IMR-90 (cell line): ENCODE data around the gene DCST2. TPM values are rescaled to one million over a fixed set of nuclear protein-coding genes. Genes with fewer than 3 reads are reported as not detected.

Experiments used
- ATAC-seq: fragments of 200-7000 bp; cut with Tn5 transposase; 2 replicates; pipeline ENCODE4 v1.9.1; 2020; ENCODE audit warnings: low read depth, mild to moderate bottlenecking, moderate library complexity
- BruUV-seq: library from RNA; stranded (reverse); fragments of 400-500 nt; replicated peaks from 2 replicates; lab custom pipeline; 2021; lab: Mats Ljungman, UMichigan
- CTCF ChIA-PET: fragments of 300-600 bp; formaldehyde crosslinking; extraction: SDS; loops from one replicate; lab custom pipeline; 2021; ENCODE audit warnings: antibody characterized with exemption; lab: Yijun Ruan, JAX
- POLR2A ChIA-PET: fragments of 300-600 bp; sonication (Branson Sonifier 250); formaldehyde crosslinking; loops from one replicate; lab custom pipeline; 2022; ENCODE audit warnings: antibody characterized with exemption; ENCODE audit not compliant: unreplicated experiment; lab: Charles Lee
- DNase-seq: peaks from one replicate; pipeline ENCODE4 v3.0.0; 2013
- H2AFZ ChIP-seq: replicated peaks from 2 replicates; pipeline ENCODE3; 2013; ENCODE audit warnings: low read length, mild to moderate bottlenecking; ENCODE audit not compliant: poor library complexity
- H2AK5ac ChIP-seq: 2 replicates; pipeline ENCODE4 v1.6.1; 2013; ENCODE audit warnings: low read depth, low read length, inconsistent platforms
- H2AK9ac ChIP-seq: replicated peaks from 2 replicates; pipeline ENCODE3; 2013; ENCODE audit warnings: mild to moderate bottlenecking, low read depth, low read length, moderate library complexity; ENCODE audit not compliant: poor library complexity
- H2BK120ac ChIP-seq: 2 replicates; pipeline ENCODE4 v1.6.1; 2013; ENCODE audit warnings: low read depth, low read length, inconsistent platforms
- H2BK15ac ChIP-seq: 3 replicates; pipeline ENCODE4 v1.6.1; 2013; ENCODE audit warnings: low read depth, low read length, inconsistent platforms
- H2BK20ac ChIP-seq: 2 replicates; pipeline ENCODE4 v1.6.1; 2013; ENCODE audit warnings: low read depth, mild to moderate bottlenecking, inconsistent platforms, low read length, moderate library complexity
- H2BK5ac ChIP-seq: 2 replicates; pipeline ENCODE4 v1.6.1; 2013; ENCODE audit warnings: mild to moderate bottlenecking, low read depth, low read length, inconsistent platforms; ENCODE audit not compliant: poor library complexity, severe bottlenecking
- H3K14ac ChIP-seq: replicated peaks from 2 replicates; pipeline ENCODE4 v1.6.1; 2013; ENCODE audit warnings: low read depth, low read length, inconsistent platforms
- H3K18ac ChIP-seq: 2 replicates; pipeline ENCODE4 v1.6.1; 2013; ENCODE audit warnings: low read depth, low read length, control low read depth
- H3K23ac ChIP-seq: 2 replicates; pipeline ENCODE4 v1.6.1; 2013; ENCODE audit warnings: low read depth, low read length, inconsistent platforms
- H3K27ac ChIP-seq: 2 replicates; pipeline ENCODE4 v1.5.1; 2013; ENCODE audit warnings: mild to moderate bottlenecking, control low read depth, low read length; ENCODE audit not compliant: insufficient read depth
- H3K27me3 ChIP-seq: 2 replicates; pipeline ENCODE4 v1.6.1; 2013; ENCODE audit warnings: low read length; ENCODE audit not compliant: control insufficient read depth, insufficient read depth
- H3K36me3 ChIP-seq: 2 replicates; pipeline ENCODE4 v1.6.1; 2013; ENCODE audit warnings: low read length, mixed read lengths; ENCODE audit not compliant: control insufficient read depth, insufficient read depth
- H3K4ac ChIP-seq: 2 replicates; pipeline ENCODE4 v1.6.1; 2013; ENCODE audit warnings: low read depth, low read length, inconsistent platforms
- H3K4me1 ChIP-seq: 2 replicates; pipeline ENCODE4 v1.6.1; 2013; ENCODE audit warnings: low read length, mixed read lengths; ENCODE audit not compliant: control insufficient read depth, insufficient read depth
- H3K4me2 ChIP-seq: 2 replicates; pipeline ENCODE4 v1.6.1; 2013; ENCODE audit warnings: low read depth, mild to moderate bottlenecking, control low read depth, low read length, moderate library complexity
- H3K4me3 ChIP-seq: 2 replicates; pipeline ENCODE4 v1.5.1; 2013; ENCODE audit warnings: low read depth, mild to moderate bottlenecking, control low read depth, low read length, moderate library complexity; ENCODE audit not compliant: insufficient read depth
- H3K56ac ChIP-seq: 2 replicates; pipeline ENCODE4 v1.6.1; 2013; ENCODE audit warnings: low read length, inconsistent platforms; ENCODE audit not compliant: insufficient read depth; ENCODE audit errors: extremely low read depth
- H3K79me1 ChIP-seq, 2 experiments: 2 replicates each; pipeline ENCODE4 v1.6.1; 2013; ENCODE audit warnings: low read length in 2 of 2, inconsistent platforms in 1 of 2, low read depth in 1 of 2
- H3K9ac ChIP-seq: 2 replicates; pipeline ENCODE4 v1.6.1; 2013; ENCODE audit warnings: low read depth, low read length, control low read depth
- H3K9me1 ChIP-seq: 2 replicates; pipeline ENCODE4 v1.6.1; 2013; ENCODE audit warnings: low read length, inconsistent platforms; ENCODE audit not compliant: insufficient read depth
- H3K9me3 ChIP-seq: 2 replicates; pipeline ENCODE4 v1.6.1; 2013; ENCODE audit warnings: low read length; ENCODE audit not compliant: control insufficient read depth, insufficient read depth
- H4K20me1 ChIP-seq: 2 replicates; pipeline ENCODE4 v1.6.1; 2013; ENCODE audit warnings: low read length, inconsistent platforms; ENCODE audit not compliant: insufficient read depth
- H4K5ac ChIP-seq: 2 replicates; pipeline ENCODE4 v1.6.1; 2013; ENCODE audit warnings: mild to moderate bottlenecking, low read depth, low read length, control low read depth
- H4K8ac ChIP-seq, 2 experiments: 2 replicates each; pipeline ENCODE4 v1.6.1; 2013; ENCODE audit warnings: low read depth in 2 of 2, low read length in 2 of 2, control low read depth in 1 of 2, inconsistent platforms in 1 of 2
- H4K91ac ChIP-seq: 2 replicates; pipeline ENCODE4 v1.6.1; 2013; ENCODE audit warnings: low read depth, low read length, inconsistent platforms; ENCODE audit not compliant: insufficient read depth
- CEBPB ChIP-seq: IDR thresholded peaks from 2 replicates; pipeline ENCODE4 v1.6.1; 2012; ENCODE audit warnings: low read depth, low read length, improper control_type of control experiment
- CHD1 ChIP-seq: IDR thresholded peaks from 2 replicates; pipeline ENCODE4 v1.6.1; 2012; ENCODE audit warnings: low read depth, low read length, improper control_type of control experiment
- CTCF ChIP-seq: conservative IDR thresholded peaks from 2 replicates; pipeline ENCODE4 v1.5.1; 2012; ENCODE audit warnings: mild to moderate bottlenecking, low read depth, low read length, improper control_type of control experiment
- ELK1 ChIP-seq: fragments of 150-350 bp; IDR thresholded peaks from 2 replicates; pipeline ENCODE4 v1.6.1; 2016; ENCODE audit warnings: low read depth, mild to moderate bottlenecking, low read length, moderate library complexity, borderline replicate concordance
- NFE2L2 ChIP-seq: fragments of 150-350 bp; IDR thresholded peaks from 2 replicates; pipeline ENCODE4 v1.6.1; 2016; ENCODE audit warnings: low read depth, mild to moderate bottlenecking, low read length
- RAD21 ChIP-seq: IDR thresholded peaks from 2 replicates; pipeline ENCODE4 v1.6.1; 2012; ENCODE audit warnings: low read length, improper control_type of control experiment
- RCOR1 ChIP-seq: IDR thresholded peaks from 2 replicates; pipeline ENCODE4 v1.6.1; 2012; ENCODE audit warnings: mild to moderate bottlenecking, low read length, improper control_type of control experiment; ENCODE audit not compliant: insufficient replicate concordance
- WGBS, 2 experiments: methylation state at CpG; one replicate each; pipeline versions ENCODE4 v1.1.5 to v1.1.7; 2013; ENCODE audit warnings: missing lambda C conversion rate in 2 of 2; ENCODE audit not compliant: insufficient read length in 1 of 2; ENCODE audit errors: extremely low coverage in 2 of 2; 5-methylcytosine and 5-hydroxymethylcytosine counted together
- dilution Hi-C: fragments of 300-500 bp; cut with HindIII; formaldehyde crosslinking; loops from one replicate; pipeline ENCODE4 v1.14.3; 2018; ENCODE audit warnings: low sequenced_read_pairs; ENCODE audit not compliant: unreplicated experiment
- in situ Hi-C: fragments of 300-500 bp; cut with MboI; formaldehyde crosslinking; loops from 3 replicates; pipeline ENCODE4 v1.14.3; 2019; ENCODE audit warnings: low sequenced_read_pairs, inconsistent platforms, mixed read lengths
- intact Hi-C: fragments of 100-400 bp; cut with micrococcal nuclease; formaldehyde crosslinking; loops from 2 replicates; pipeline ENCODE4 v1.10.0; 2022
- polyA plus RNA-seq, 3 experiments: library from polyadenylated mRNA; depleted of rRNA; stranded (reverse); fragments of >200 nt; gene quantifications; 2 replicates each; pipeline ENCODE4 v1.2.3, GENCODE V29; 2012; ENCODE audit warnings: low replicate concordance in 1 of 3
- total RNA-seq: library from RNA; depleted of rRNA; stranded (reverse); fragments of >200 nt; gene quantifications from 2 replicates; pipeline ENCODE4 v1.2.3, GENCODE V29; 2012

The DCST2 gene
- total and polyA plus RNA-seq, 2 of the 4 experiments (the other 2 are of a cell fraction) = 0.14 TPM; not detected in 1

- Histone ChIP-seq H3K4me1 (peaks cover 3% of the 10 kb centered on the region; the same call in 1 of the 2 replicates), H2BK20ac (no peak overlapping the region), H4K20me1 (no peaks in the 10 kb centered on the region), H2AK5ac (no peak overlapping the region), H2BK5ac (no peak overlapping the region), H2BK120ac (no peak overlapping the region), H3K9me1 (peaks cover 4% of the 10 kb centered on the region), H3K4me2 (no peak overlapping the region), H3K79me1 (no peaks in the 10 kb centered on the region), H3K36me3 (no peaks in the 10 kb centered on the region), H3K23ac (no peak overlapping the region), H3K9me3 (no peaks in the 10 kb centered on the region), H4K5ac (no peak overlapping the region), H3K27ac (no peak overlapping the region), H3K18ac (no peak overlapping the region), H2AFZ (no peak overlapping the region), H2AK9ac (no peak overlapping the region), H3K9ac (no peak overlapping the region), H2BK15ac (no peak overlapping the region), H3K4me3 (no peak overlapping the region), H3K4ac (no peak overlapping the region), H3K56ac (no peak overlapping the region), H4K91ac (no peak overlapping the region), H3K14ac (no peak overlapping the region), H4K8ac (no peak overlapping the region), H3K27me3 (peaks cover 2% of the 10 kb centered on the region; the same call in 1 of the 2 replicates)
- TF ChIP-seq RCOR1 (no peak), ELK1 (no peak), CTCF (no peak), RAD21 (no peak), NFE2L2 (no peak), CEBPB (no peak), CHD1 (no peak)
- DNase-seq (no peak), ATAC-seq (no peak)
- in situ Hi-C loops (no loop called here), dilution Hi-C loops (no loop called here), intact Hi-C loops (no loop called here)
- POLR2A ChIA-PET = no interaction called here
- BruUV-seq = no TSS peak
- CTCF ChIA-PET = no interaction called here
- no CpG with 5 or more reads among the region's 5 CpGs for WGBS, 2 experiments
These were observed 10.0 kb downstream of the DCST2 start for GRCh38 chr1:155023627-155024026.
